ENCODE data around the gene KIAA1549. TPM values are rescaled to one million over a fixed set of nuclear protein-coding genes. Genes with fewer than 3 reads are reported as not detected.

KIAA1549 gene
- total RNA-seq, 1 donor from 2014 or later = 5.7 TPM

- no peaks in the 10 kb centered on the region for H3K4me1 ChIP-seq
- no peaks in the 10 kb centered on the region for H3K36me3 ChIP-seq
- H3K4me3 ChIP-seq = no peak overlapping the region
- no peaks in the 10 kb centered on the region for H3K27me3 ChIP-seq
- no peaks in the 10 kb centered on the region for H3K9me3 ChIP-seq
- no peak overlapping the region for H3K27ac ChIP-seq
- DNase-seq (no peak), ATAC-seq (no peak)
- intact Hi-C loops (cut with DNase I) = no loop called here
- TF ChIP-seq, protein P1, sequence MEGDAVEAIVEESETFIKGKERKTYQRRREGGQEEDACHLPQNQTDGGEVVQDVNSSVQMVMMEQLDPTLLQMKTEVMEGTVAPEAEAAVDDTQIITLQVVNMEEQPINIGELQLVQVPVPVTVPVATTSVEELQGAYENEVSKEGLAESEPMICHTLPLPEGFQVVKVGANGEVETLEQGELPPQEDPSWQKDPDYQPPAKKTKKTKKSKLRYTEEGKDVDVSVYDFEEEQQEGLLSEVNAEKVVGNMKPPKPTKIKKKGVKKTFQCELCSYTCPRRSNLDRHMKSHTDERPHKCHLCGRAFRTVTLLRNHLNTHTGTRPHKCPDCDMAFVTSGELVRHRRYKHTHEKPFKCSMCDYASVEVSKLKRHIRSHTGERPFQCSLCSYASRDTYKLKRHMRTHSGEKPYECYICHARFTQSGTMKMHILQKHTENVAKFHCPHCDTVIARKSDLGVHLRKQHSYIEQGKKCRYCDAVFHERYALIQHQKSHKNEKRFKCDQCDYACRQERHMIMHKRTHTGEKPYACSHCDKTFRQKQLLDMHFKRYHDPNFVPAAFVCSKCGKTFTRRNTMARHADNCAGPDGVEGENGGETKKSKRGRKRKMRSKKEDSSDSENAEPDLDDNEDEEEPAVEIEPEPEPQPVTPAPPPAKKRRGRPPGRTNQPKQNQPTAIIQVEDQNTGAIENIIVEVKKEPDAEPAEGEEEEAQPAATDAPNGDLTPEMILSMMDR (IDR thresholded peaks at IDR 0.05) = no peak
Measured at GRCh38 chr7:138948403-138948802, 32.8 kb downstream of the KIAA1549 start.

DNA sequence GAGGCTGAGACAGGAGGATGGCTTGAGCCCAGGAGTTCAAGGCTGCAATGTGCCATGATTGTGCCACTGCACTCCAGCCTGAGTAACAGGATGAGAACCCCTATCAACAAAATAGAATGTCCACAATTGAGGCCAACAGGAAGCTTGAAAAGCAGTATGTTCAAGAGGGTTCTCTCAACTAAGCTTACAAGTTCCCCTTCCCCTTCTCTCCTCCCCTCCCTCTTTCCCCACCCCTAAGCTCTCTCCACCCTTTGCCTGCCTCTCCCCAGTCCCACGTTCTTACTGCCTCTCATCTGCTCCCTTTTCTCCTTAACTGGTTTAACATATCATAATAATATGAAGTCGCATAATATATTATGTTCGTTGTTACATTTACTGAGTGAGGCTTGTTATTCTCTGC, 35.4 kb downstream of the KIAA1549 start:
- Histone ChIP-seq H3K4me3 (no peak overlapping the region), H3K27ac (no peak overlapping the region), H3K4me1 (no peaks in the 10 kb centered on the region), H3K9me3 (no peaks in the 10 kb centered on the region), H3K27me3 (no peaks in the 10 kb centered on the region), H3K36me3 (no peaks in the 10 kb centered on the region)
- ATAC-seq (no peak), DNase-seq (no peak)
- TF ChIP-seq, protein P1 (IDR thresholded peaks at IDR 0.05) = no peak
- intact Hi-C loops (cut with DNase I) = no loop called here

DNA sequence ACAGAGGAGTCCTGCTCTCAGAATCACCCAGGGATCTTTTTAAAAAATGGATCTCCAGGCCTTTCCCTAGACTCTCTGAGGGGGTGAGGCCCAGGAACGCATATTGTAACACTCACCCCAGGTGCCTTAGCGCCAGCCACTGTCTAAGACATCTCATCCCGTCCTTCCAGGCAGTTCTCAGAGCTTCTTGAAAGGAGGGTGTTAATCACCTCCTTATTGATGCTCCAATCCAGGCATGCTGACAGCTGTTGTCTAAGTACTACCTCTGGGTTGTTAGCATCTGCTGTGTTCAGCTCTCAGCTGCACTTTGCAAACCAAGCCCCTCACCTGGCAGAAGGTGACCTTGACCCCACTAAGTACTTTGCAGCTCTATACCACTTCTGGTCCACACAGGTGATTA, 36.0 kb downstream of the KIAA1549 start:
- Histone ChIP-seq H3K27me3 (no peaks in the 10 kb centered on the region), H3K27ac (no peak overlapping the region), H3K9me3 (no peaks in the 10 kb centered on the region), H3K4me3 (no peak overlapping the region), H3K4me1 (no peaks in the 10 kb centered on the region), H3K36me3 (no peaks in the 10 kb centered on the region)
- intact Hi-C loops (cut with DNase I) = no loop called here
- TF ChIP-seq, protein P1 (IDR thresholded peaks at IDR 0.05) = no peak
- DNase-seq = no peak
- no peak for ATAC-seq

DNA sequence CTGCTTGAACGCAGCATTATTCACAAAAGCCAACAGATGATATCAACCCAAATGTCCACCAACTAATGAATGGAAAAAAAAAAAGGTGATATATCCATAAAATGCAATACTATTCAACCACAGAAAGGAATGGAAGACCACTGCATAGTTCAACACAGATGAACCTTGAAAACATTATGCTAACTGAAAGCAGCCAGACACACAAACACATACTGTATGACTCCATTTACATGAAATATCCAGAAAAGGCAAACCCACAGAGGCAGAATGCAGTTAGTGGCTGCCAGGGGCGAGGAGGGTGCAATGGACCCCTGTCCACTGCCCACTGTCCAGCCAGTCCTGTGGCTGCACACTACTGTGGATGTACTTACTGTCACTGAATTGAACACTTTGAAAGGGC, 36.6 kb downstream of the KIAA1549 start:
- no peak for ATAC-seq
- TF ChIP-seq, protein P1 (IDR thresholded peaks at IDR 0.05) = no peak
- intact Hi-C loops (cut with DNase I) = no loop called here

DNA sequence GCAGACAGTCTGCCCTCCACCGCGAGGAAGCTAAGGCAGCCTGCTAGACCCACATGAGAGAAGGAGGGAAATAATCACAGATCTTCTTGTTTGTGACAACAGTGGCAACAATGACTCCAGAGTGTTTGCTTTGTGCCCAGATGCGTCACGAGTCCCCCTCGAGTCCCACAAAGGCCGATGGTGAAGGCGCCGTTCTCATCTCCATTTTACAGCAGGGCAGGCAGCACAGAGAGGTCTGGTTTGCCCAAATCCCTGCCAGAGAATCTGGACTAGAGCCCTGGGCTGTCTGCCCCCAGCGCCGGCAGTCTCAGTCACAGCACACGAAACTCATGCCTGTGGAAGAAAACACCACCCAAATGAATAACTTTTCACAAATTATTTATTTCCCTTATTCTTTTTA, 38.1 kb downstream of the KIAA1549 start:
- H3K36me3 ChIP-seq = no peaks in the 10 kb centered on the region
- no peak for DNase-seq

More for the DNA sequence above, 36.6 kb downstream of the KIAA1549 start:
- Histone ChIP-seq H3K27ac (no peak overlapping the region), H3K9me3 (no peaks in the 10 kb centered on the region), H3K4me3 (no peak overlapping the region), H3K27me3 (no peaks in the 10 kb centered on the region), H3K36me3 (no peaks in the 10 kb centered on the region), H3K4me1 (no peaks in the 10 kb centered on the region)
- DNase-seq = no peak

More for the DNA sequence above, 38.1 kb downstream of the KIAA1549 start:
- TF ChIP-seq, protein P1 (IDR thresholded peaks at IDR 0.05) = no peak
- Histone ChIP-seq H3K27ac (no peak overlapping the region), H3K4me1 (no peaks in the 10 kb centered on the region), H3K27me3 (no peaks in the 10 kb centered on the region), H3K9me3 (no peaks in the 10 kb centered on the region), H3K4me3 (no peak overlapping the region)
- ATAC-seq = no peak
- intact Hi-C loops (cut with DNase I) = no loop called here

Data from upper lobe of right lung (tissue), 1 donor.